Transverse colon (tissue), 4 donors: ENCODE data around the gene RAP1GDS1. TPM values are rescaled to one million over a fixed set of nuclear protein-coding genes. Genes with fewer than 3 reads are reported as not detected.

Experiments
- DNase-seq: peaks from one replicate; pipeline ENCODE4 v3.0.0-alpha.2; 2019
- H3K27ac ChIP-seq, 4 donors: fragments of 200-600 bp; sonication (generic); 2 replicates each; pipeline ENCODE4 v1.5.1; 2016 to 2018; ENCODE audit warnings: inconsistent platforms in 4 of 4
- H3K27me3 ChIP-seq: fragments of 200-600 bp; sonication (generic); 2 replicates; pipeline ENCODE4 v1.5.1; 2017; ENCODE audit warnings: inconsistent platforms
- H3K36me3 ChIP-seq, 4 donors: fragments of 200-600 bp; sonication (generic); 2 replicates each; pipeline ENCODE4 v1.5.1; 2017 to 2019; ENCODE audit warnings: inconsistent platforms in 4 of 4
- H3K4me1 ChIP-seq, 4 donors: fragments of 200-600 bp; sonication (generic); 2 replicates each; pipeline ENCODE4 v1.5.1; 2017 to 2020; ENCODE audit warnings: inconsistent platforms in 4 of 4
- H3K4me3 ChIP-seq, 4 donors: fragments of 200-600 bp; sonication (generic); 1 replicate in 1 of 4; 2 replicates in 3 of 4; pipeline versions ENCODE4 v1.5.1 to v1.6.1; 2017 to 2019; ENCODE audit warnings: inconsistent platforms in 4 of 4
- H3K9me3 ChIP-seq, 2 donors: fragments of 200-600 bp; sonication (generic); 2 replicates each; pipeline ENCODE4 v1.5.1; 2017 to 2019; ENCODE audit warnings: inconsistent platforms in 2 of 2
- CTCF ChIP-seq, 5 experiments: fragments of 200-600 bp in 3 of 5; fragments of 450-650 bp in 2 of 5; sonication (generic) in 3 of 5; IDR thresholded peaks; 1 replicate in 2 of 5; 2 replicates in 3 of 5; pipeline ENCODE4 v1.5.1; 2016 to 2017; ENCODE audit warnings: antibody characterized with exemption in 5 of 5, inconsistent platforms in 3 of 5, mild to moderate bottlenecking in 2 of 5, moderate library complexity in 1 of 5
- EP300 ChIP-seq: sonication (generic); formaldehyde crosslinking; IDR thresholded peaks from one replicate; pipeline ENCODE4 v1.6.1; 2017; ENCODE audit warnings: antibody characterized with exemption, low read depth
- POLR2A ChIP-seq: fragments of 450-650 bp; IDR thresholded peaks from one replicate; pipeline ENCODE4 v1.6.1; 2016; ENCODE audit warnings: antibody characterized with exemption, mild to moderate bottlenecking, moderate library complexity
- POLR2AphosphoS5 ChIP-seq, 3 donors: sonication (generic); formaldehyde crosslinking; IDR thresholded peaks; one replicate each; pipeline ENCODE4 v1.6.1; 2016; ENCODE audit warnings: antibody characterized with exemption in 3 of 3
- WGBS, 2 donors: methylation state at CpG; one replicate each; pipeline ENCODE4 v1.1.5; 2018; ENCODE audit warnings: low coverage in 1 of 2; 5-methylcytosine and 5-hydroxymethylcytosine counted together
- in situ Hi-C, 4 donors: fragments of 200-750 bp; cut with MboI; loops; one replicate each; pipeline versions ENCODE4 v1.15.0 to v1.15.1; 2017; ENCODE audit warnings: low sequenced_read_pairs in 3 of 4, low pct_ligation_motif_present in 1 of 4, low pct_unique_long_range_greater_than_20kb in 1 of 4
- intact Hi-C: fragments of 100-400 bp; cut with DNase I; formaldehyde crosslinking; loops from one replicate; pipeline ENCODE4 v1.15.1; 2023; ENCODE audit warnings: low total_unique reads
- total RNA-seq, 4 donors: library from RNA; depleted of rRNA; stranded (reverse); fragments of >200 nt; gene quantifications; one replicate each; pipeline ENCODE4 v1.1.0, GENCODE V29; 2016

Gene RAP1GDS1
- total RNA-seq, 4 donors from 2014 or later = 6.7 to 44.3 (median 34.2) TPM

DNA sequence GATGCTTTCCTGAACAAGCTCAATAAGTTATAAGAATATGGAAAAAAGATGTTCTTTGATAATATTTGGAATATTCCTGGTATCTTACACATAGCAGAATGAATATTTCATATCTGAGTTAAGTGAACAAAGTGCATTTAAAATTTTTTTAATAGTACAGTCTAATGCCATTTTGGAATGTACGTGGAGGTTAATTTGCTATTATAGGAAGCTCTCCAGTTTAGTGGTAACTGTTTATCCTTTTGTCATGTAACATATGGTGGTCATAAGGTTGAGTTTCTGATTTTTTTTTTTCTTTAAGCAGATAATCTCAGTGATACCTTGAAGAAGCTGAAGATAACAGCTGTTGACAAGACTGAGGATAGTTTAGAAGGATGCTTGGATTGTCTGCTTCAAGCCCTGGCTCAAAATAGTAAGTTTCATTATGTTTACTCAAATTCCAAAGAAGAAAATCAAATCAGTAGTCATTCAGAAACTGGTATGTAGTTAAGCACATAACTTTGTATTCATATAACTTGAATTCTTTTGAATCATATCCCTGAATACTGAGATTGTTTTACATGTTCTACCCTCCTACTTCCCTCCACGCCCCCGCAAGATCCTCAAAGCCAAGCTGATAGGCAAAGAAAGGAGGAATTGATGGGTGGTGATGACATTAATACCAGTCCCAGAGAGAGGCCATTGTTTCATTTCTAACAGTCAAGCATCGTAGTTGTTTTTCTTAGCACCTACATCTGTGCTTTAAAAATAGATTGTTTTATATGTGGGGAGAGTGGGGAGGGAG lies 32.1 kb downstream of the RAP1GDS1 start:
- intact Hi-C loops = no loop called here
- Histone ChIP-seq H3K36me3 (peaks cover 0 to 7% (median 0%) of the 10 kb centered on the region in 4 donors), H3K27ac (no peak overlapping the region), H3K9me3 (no peaks in the 10 kb centered on the region), H3K4me1 (peaks cover 0 to 22% (median 0%) of the 10 kb centered on the region in 4 donors), H3K27me3 (no peaks in the 10 kb centered on the region), H3K4me3 (no peak overlapping the region)
- TF ChIP-seq CTCF (IDR thresholded peaks at IDR 0.05) = no peak
- no peak for TF ChIP-seq POLR2A
- TF ChIP-seq POLR2AphosphoS5 (IDR thresholded peaks at IDR 0.05) = no peak
- TF ChIP-seq EP300 = no peak
- no peak for DNase-seq
- WGBS, 2 donors = 83 to 88% methylated on average over 4 of the region's 4 CpGs
- in situ Hi-C loops = no loop called here

GRCh38 chr4:98298022-98298421 lies 36.8 kb downstream of the RAP1GDS1 start:
- Histone ChIP-seq H3K27me3 (no peaks in the 10 kb centered on the region), H3K4me1 (no peaks in the 10 kb centered on the region), H3K27ac (no peak overlapping the region), H3K36me3 (peaks cover 0 to 14% (median 0%) of the 10 kb centered on the region in 4 donors), H3K4me3 (no peak overlapping the region), H3K9me3 (no peaks in the 10 kb centered on the region)
- in situ Hi-C loops = no loop called here
- intact Hi-C loops = no loop called here
- TF ChIP-seq POLR2A (no peak), CTCF (IDR thresholded peaks at IDR 0.05) (no peak), POLR2AphosphoS5 (IDR thresholded peaks at IDR 0.05) (no peak), EP300 (no peak)
- DNase-seq = no peak
- WGBS, 2 donors = 97 to 100% methylated on average over 2 of the region's 2 CpGs

GRCh38 chr4:98300706-98301105 lies 39.5 kb downstream of the RAP1GDS1 start:
- in situ Hi-C loops = no loop called here
- no peak for DNase-seq
- Histone ChIP-seq H3K36me3 (peaks cover 0 to 6% (median 0%) of the 10 kb centered on the region in 4 donors), H3K4me1 (no peaks in the 10 kb centered on the region), H3K27me3 (no peaks in the 10 kb centered on the region), H3K4me3 (no peak overlapping the region), H3K9me3 (peaks cover 0 to 7% of the 10 kb centered on the region in 2 donors), H3K27ac (no peak overlapping the region)
- intact Hi-C loops = no loop called here
- no peak for TF ChIP-seq CTCF (IDR thresholded peaks at IDR 0.05)
- TF ChIP-seq POLR2A = no peak
- TF ChIP-seq EP300 = no peak

DNA sequence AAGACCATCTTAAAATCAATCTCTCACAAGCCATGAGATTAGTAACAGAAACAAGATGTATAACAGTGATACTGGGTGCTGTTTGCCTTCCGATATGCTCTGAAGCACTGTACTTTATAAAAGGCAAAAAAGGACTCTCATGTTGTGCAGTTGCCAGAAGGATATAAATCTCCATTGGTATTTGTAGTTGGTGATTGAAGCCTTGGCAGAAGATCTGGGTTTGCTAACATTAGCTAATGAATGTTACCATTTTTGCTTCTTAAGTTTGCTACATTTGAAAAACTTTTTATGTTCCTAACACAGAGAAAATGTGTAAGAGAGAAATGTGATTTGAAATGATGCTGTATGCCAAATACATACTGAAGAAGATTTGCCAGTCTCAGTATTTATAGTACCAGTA lies 44.4 kb downstream of the RAP1GDS1 start:
- no peaks in the 10 kb centered on the region for H3K4me1 ChIP-seq
- in situ Hi-C loops (no loop called here), intact Hi-C loops (no loop called here)
- DNase-seq = no peak
- no peak overlapping the region for H3K27ac ChIP-seq
- no peak for TF ChIP-seq EP300
- TF ChIP-seq CTCF (IDR thresholded peaks at IDR 0.05) = no peak
- no peak for TF ChIP-seq POLR2AphosphoS5 (IDR thresholded peaks at IDR 0.05)
- no peak for TF ChIP-seq POLR2A
- H3K27me3 ChIP-seq = no peaks in the 10 kb centered on the region
- WGBS, 2 donors = 71 to 100% methylated on average over 1 of the region's 1 CpG
- H3K36me3 ChIP-seq = peaks cover 0 to 6% (median 0%) of the 10 kb centered on the region in 4 donors
- peaks cover 0 to 7% of the 10 kb centered on the region in 2 donors for H3K9me3 ChIP-seq
- no peak overlapping the region for H3K4me3 ChIP-seq
